GM21447 (cell line): ENCODE measurements around the gene PIAS4.

Experiments
- ATAC-seq: cut with Tn5 transposase; IDR thresholded peaks from one replicate; pipeline ENCODE4 v1.9.1; 2021; ENCODE audit not compliant: unreplicated experiment

The PIAS4 gene

DNA sequence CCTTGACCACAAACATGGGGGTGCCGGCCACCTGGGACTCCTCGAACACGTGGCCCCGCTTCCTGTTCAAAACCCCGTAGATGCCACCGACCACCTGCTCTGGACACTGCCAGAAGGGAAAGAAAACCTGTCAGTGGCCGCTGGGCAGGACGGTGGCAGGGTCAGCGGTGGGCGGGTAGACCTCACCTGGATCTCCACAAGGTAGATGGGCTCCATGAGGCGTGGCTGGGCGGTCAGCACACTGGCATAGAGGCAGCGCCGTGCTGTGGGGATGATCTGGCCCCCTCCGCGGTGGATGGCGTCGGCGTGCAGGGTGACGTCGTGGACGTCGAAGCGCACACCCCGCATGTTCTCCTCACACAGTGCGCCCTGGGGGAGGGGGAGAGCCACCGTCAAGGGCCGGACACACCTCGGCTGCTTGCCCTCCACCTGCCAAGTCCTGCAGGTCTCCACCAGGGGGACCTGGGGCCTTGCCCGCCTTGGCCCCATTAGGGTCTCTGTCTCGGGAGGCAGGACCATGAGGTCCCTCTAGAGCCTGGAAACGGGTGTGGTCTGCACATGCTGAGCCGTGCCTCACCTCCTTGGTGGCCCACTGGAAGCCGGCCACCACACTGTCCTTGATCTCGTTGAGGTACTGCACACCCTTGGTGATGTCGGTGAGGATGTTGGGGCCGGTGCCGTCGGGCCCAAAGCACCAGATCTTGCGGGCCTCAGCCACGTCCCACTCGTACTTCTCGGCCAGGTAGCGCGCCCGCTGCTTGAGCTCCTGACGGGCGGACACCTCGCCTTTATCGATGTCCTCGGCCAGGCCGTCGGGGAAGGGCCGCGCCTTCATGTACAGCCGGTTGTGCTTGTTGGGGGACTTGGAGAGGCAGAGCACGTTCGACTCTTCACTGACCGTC lies 30.0 kb upstream of the PIAS4 start:
- no peak for ATAC-seq

DNA sequence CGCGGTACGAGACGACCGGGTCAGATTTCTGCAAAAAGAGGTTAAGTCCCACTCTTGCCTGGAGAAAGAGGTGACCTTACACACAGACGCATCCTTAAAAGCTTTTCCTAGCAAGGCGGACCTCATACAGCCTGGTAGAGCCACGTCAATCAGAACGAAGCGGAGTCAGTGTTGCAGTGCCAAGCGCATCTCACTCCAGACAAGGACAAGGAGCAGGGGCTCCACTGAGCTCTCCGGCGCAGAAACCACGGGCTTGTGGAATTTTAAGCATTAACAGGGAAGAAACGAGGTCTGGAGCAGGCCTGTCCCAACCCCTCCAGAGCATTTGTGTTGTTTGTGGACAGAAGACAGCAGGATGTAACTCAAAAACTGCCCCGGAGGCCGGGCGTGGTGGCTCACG lies 29.4 kb upstream of the PIAS4 start:
- ATAC-seq: no peak

- no peak for ATAC-seq
Measured at GRCh38 chr19:3979289-3979673, 28.3 kb upstream of the PIAS4 start.

- ATAC-seq: no peak
Measured at GRCh38 chr19:3979674-3980352, 27.7 kb upstream of the PIAS4 start.

DNA sequence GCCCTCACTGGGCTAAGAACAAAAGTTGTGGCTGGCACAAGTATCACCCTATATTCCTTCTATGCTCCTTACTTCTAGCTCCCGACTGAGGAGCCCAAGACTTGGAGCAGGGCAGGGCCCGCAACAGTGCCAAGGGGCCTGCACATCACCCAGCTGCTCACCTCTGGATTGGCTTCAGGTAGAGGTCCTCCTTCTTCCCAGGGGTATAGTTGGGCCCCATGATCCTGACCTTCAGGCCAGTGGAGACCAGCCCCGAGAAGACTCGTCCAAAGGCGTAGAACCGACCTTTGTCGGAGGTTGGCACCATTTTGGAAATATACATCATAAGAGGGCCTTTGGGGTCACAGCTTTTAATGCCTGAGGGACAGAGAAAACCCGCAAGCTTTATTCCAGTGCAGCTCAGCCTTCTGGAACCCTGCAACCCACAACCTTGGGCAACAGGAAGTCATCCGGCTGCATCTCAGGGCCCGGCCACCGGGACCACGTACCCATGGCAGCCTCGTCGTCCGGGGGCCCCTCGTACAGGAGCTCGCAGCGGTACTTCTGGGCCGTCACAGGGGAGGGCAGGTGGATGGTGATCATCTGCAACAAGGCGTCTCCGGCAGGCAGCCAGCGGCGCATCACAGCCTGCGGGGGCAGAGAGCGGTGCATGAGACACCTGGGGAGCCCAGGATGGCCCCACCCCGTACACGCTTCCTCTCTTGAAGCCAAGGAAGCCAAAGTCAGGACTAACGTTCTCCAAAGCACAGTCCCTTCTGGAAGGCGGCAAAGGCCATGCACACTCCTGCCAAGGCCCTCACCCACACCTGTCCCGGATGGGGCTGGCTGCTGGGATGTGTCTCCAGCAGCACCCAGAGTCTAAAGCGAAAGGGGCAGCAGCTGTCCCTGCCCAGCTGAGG lies 26.9 kb upstream of the PIAS4 start:
- no peak for ATAC-seq

GRCh38 chr19:3981373-3981735 lies 26.2 kb upstream of the PIAS4 start:
- ATAC-seq: no peak

DNA sequence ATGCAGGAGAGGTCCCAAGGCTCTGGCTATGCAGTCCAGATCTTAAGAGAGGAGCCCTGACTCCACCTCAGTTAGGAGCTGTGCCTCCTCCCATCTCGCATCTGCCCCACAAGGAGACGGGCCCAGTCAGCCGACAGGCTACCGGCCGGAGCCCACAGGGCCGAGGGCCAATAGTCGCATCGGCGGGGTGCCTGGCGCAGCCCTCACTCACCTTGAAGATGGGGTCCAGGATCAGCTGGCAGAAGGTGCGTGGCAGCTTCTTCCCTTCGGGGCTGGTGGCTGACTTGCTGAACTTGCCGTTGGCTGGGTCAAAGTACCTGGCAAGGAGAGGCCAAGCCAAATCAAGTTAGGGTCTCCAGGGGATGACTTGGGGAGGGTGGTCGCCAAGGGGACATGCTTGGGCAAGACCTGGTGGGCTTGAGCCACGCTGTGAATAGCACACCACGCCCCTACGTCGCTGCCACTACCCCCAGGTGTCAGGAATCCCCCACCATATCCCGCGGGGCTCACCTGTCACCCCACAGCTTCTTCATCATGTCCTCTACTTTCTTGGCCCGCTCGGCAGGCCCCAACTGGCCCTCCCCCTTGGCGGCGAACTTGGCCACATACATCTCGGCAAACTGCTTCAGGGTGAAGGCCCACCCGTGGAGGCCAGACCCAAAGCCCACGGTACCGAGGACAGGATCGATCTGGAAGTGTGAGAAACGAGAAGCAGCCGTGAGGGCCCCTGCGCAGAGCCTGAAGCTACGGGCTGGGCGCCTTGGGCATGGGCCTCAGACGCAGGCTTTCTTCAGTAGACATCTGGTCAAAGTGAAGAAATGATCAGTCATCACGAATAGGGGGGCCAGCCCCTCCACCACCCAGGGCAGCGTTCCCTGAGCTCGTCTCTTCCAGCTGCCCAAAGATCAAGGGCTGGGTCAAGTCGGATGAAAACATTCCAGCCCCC lies 25.5 kb upstream of the PIAS4 start:
- no peak for ATAC-seq

- ATAC-seq: no peak
Measured at GRCh38 chr19:3982701-3983541, 24.6 kb upstream of the PIAS4 start.

DNA sequence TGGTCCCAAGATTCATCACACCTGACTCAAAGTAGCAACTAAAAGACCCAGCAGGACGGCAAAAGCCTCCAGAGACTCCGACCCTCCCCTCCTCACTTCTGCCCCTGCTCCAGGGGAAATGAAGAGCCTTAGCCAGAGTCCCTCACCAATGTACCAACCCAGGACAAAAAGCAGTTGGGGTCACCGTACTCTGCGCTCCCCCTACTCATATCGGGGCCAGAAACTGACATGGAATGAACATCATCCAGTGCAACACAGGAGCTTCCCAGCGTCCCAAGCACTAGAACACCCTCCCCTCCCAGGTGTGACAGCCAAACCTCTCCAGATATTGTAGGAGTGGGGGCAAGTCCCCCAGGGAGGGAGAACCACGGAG lies 24.0 kb upstream of the PIAS4 start:
- ATAC-seq: no peak

- ATAC-seq: no peak
Measured at GRCh38 chr19:3983936-3984583, 23.5 kb upstream of the PIAS4 start.

- ATAC-seq: no peak
Measured at GRCh38 chr19:3984584-3984907, 23.0 kb upstream of the PIAS4 start.

DNA sequence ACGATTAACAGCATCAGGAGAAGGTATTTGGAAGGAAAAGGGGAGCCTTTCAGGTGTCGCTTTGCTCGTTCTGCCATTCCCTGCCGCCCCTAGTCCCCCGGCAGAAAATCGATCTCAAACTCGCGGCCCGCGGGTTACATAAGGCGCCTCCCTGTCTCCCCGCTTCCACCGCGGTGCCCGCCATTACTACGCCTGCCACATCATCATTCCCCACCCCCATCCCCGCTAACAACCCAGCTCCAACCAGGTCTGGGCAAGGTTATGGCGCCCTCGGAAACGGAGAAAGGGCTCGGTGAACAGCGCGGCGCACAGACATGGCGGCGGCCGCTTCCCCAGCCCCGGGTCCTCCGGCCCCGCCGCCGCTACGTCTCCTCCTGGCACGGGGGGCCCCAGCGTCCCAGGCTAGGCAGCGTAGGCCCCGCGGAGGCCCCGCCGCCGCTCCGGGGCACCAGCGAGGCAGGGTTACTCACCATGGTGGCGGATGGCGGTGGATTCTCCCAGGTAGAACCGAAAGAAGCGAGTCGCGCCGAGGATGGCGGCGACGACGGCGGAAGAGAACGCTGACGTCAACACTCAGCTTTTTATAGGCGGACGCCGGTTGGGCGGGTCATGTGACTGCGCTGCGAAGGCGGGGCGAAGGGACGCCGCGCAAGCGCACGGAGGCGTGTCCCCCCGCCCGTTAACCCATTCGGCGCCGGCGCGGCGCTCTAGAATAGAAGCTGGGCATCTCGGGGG lies 22.5 kb upstream of the PIAS4 start, which contains the start of gene EEF2:
TSS of gene EEF2 (minus strand) at position 556 of the 735 bp plus-strand sequence. CDS start at position 473, 83 bp downstream.
- ATAC-seq: peak; percentile 36

DNA sequence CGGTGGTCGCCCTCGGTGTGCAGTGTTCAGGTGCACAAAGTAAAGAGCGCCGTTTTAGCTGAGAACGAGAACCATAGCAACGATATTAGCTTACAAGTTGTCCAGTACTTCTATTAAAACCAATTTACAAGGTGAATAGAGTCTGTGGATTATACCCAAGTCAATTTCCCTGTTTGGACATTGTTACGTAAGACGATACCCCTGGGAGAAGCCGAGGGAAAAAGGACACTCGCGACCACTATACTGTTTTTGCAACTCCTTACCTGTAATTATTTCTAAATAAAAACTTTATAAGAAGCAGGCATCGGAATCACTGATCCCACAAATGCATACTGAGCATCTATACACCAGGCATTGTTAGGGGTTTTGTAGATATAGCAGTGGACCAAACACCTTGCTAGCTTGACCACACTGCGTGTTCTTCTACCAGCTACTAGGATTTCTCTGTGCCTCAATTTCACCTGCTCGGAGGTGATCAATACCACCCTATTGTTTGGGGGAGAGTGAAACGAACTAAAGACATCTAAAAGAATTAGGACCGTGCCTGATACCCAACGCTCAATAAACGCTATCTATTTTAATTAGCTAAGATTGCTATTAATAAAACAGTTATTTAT lies 21.8 kb upstream of the PIAS4 start:
- no peak for ATAC-seq

GRCh38 chr19:3986260-3987041 lies 21.1 kb upstream of the PIAS4 start:
- ATAC-seq: no peak

- no peak for ATAC-seq
Measured at GRCh38 chr19:3987619-3988371, 19.7 kb upstream of the PIAS4 start.

- ATAC-seq: no peak
Measured at GRCh38 chr19:3990815-3991117, 16.8 kb upstream of the PIAS4 start.

- no peak for ATAC-seq
Measured at GRCh38 chr19:3995607-3996006, 11.9 kb upstream of the PIAS4 start.
